Right lobe of liver (tissue), 6 donors: ENCODE results near the gene SELP. TPM values are rescaled to one million over a fixed set of nuclear protein-coding genes. Genes with fewer than 3 reads are reported as not detected.

Experiments
- ATAC-seq, 4 donors: fragments of 200-7000 bp; cut with Tn5 transposase; one replicate each; pipeline ENCODE4 v1.9.1; 2020; ENCODE audit warnings: mild to moderate bottlenecking in 4 of 4, moderate library complexity in 4 of 4
- DNase-seq, 3 donors: peaks; one replicate each; pipeline ENCODE4 v3.0.0-alpha.2; 2020
- H3K27ac ChIP-seq, 3 donors: fragments of 200-600 bp; one replicate each; pipeline ENCODE4 v1.8.0; 2022
- H3K27me3 ChIP-seq, 2 donors: fragments of 200-600 bp; one replicate each; pipeline ENCODE4 v1.8.0; 2022
- H3K36me3 ChIP-seq, 4 donors: fragments of 200-600 bp; sonication (generic) in 1 of 4; one replicate each; pipeline versions ENCODE4 v1.5.1 to v1.8.0; 2017 to 2022; ENCODE audit warnings: control low read depth in 1 of 4
- H3K4me1 ChIP-seq, 4 donors: fragments of 200-600 bp; sonication (generic) in 1 of 4; one replicate each; pipeline versions ENCODE4 v1.5.1 to v1.8.0; 2017 to 2022; ENCODE audit warnings: control low read depth in 1 of 4
- H3K4me3 ChIP-seq, 3 donors: fragments of 200-600 bp; one replicate each; pipeline ENCODE4 v1.8.0; 2022
- H3K9me3 ChIP-seq, 4 donors: fragments of 200-600 bp; sonication (generic) in 1 of 4; one replicate each; pipeline versions ENCODE4 v1.5.1 to v1.8.0; 2017 to 2022; ENCODE audit warnings: control low read depth in 1 of 4
- POLR2A ChIP-seq: fragments of 450-650 bp; IDR thresholded peaks from one replicate; pipeline ENCODE4 v1.6.1; 2017; ENCODE audit warnings: antibody characterized with exemption, mild to moderate bottlenecking
- WGBS: methylation state at CpG from one replicate; pipeline ENCODE4 v1.1.6; 2018; ENCODE audit warnings: low coverage, low lambda C conversion rate; ENCODE audit not compliant: insufficient coverage; ENCODE audit errors: missing lambda C conversion rate; 5-methylcytosine and 5-hydroxymethylcytosine counted together
- intact Hi-C, 2 donors: fragments of 100-400 bp; cut with DNase I; formaldehyde crosslinking; loops; one replicate each; pipeline versions ENCODE4 v1.11.2 to v1.14.1; 2022
- total RNA-seq, 6 experiments: library from RNA; depleted of rRNA in 2 of 6; stranded (reverse); fragments of >200 nt in 2 of 6; fragmentation: NEBNext Ultra II Directional in 3 of 6; extraction: Animal tissue kit (Norgen Biotek cat#: 25700) in 3 of 6; gene quantifications; one replicate each; pipeline versions ENCODE4 v1.1.0 to v1.2.4, GENCODE V29; 2016 to 2023
- TF ChIP-seq, protein P1 (sequence below), 4 donors: fragments of 200-600 bp in 3 of 4; fragments of 450-650 bp in 1 of 4; IDR thresholded peaks; one replicate each; pipeline versions ENCODE4 v1.5.1 to v1.8.0; 2016 to 2022; ENCODE audit warnings: antibody characterized with exemption in 4 of 4, mild to moderate bottlenecking in 2 of 4
- donor health status: DM: no; HTN: yes; CAD: no.
- donor health status: DM: no; HTN: no; CAD: no.
- donor health status: DM: no; HTN: no; CAD: no.
- donor health status: DM: no; HTN: yes; CAD: no.
- donor health status: DM: no; HTN: yes; CAD: no.

The SELP gene
- total RNA-seq, 6 experiments from 2014 or later: 0.70 to 2.9 (median 2.5) TPM

DNA sequence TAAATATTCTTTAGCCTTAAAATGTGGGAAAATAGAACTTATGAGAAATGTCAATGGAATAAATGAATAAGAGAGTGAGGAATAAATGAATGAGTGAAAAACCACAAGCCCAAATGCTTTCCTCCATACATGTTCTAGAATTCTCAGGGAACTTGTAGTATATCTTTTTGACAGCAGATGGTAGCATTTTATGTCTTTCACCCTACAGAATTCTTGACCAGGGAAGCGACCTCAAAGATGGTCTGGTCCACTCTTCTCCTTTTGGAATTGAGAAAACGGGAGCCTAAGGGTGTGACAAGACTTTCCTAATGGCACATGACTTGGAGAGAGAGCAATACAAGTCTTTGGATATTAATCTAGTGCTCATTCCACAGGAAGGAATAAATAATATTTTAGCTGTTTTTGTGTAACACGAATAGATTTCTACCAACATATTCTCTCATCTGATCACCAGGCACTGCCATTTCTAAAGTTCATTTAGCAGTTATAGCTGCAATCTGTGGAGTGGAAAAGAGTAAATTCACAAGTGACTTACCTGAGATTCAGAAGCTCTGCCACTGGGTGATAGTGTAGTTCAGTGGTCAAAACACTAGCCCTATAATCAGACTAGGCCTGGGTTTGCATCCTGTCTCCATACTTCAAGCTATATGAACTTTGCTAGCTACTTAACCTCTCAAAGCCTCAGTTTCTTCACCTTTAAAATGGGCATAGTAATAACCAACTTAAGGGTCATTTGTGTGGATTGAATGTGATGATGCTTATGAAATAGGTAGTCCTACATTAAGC is 28.6 kb downstream of the SELP start:
- H3K9me3 ChIP-seq: no peaks in the 10 kb centered on the region
- intact Hi-C loops: no loop called here
- DNase-seq (no peak), ATAC-seq (peak; percentile 70 to 79 (median 74))
- no peaks in the 10 kb centered on the region for H3K27me3 ChIP-seq
- no peak overlapping the region for H3K4me3 ChIP-seq
- WGBS: 20% methylated on average over 3 of the region's 3 CpGs
- H3K36me3 ChIP-seq: no peaks in the 10 kb centered on the region
- TF ChIP-seq, protein P1, sequence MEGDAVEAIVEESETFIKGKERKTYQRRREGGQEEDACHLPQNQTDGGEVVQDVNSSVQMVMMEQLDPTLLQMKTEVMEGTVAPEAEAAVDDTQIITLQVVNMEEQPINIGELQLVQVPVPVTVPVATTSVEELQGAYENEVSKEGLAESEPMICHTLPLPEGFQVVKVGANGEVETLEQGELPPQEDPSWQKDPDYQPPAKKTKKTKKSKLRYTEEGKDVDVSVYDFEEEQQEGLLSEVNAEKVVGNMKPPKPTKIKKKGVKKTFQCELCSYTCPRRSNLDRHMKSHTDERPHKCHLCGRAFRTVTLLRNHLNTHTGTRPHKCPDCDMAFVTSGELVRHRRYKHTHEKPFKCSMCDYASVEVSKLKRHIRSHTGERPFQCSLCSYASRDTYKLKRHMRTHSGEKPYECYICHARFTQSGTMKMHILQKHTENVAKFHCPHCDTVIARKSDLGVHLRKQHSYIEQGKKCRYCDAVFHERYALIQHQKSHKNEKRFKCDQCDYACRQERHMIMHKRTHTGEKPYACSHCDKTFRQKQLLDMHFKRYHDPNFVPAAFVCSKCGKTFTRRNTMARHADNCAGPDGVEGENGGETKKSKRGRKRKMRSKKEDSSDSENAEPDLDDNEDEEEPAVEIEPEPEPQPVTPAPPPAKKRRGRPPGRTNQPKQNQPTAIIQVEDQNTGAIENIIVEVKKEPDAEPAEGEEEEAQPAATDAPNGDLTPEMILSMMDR (IDR thresholded peaks at IDR 0.05): peak; percentile 46 to 66 (median 58)
- TF ChIP-seq POLR2A: no peak
- peaks cover 0 to 2% (median 0%) of the 10 kb centered on the region in 4 donors for H3K4me1 ChIP-seq
- no peak overlapping the region for H3K27ac ChIP-seq

GRCh38 chr1:169595764-169596711 is 33.9 kb downstream of the SELP start:
- DNase-seq (no peak), ATAC-seq (peak; percentile 83 to 87 (median 83))
- intact Hi-C loops: no loop called here
- H3K9me3 ChIP-seq: no peaks in the 10 kb centered on the region
- 0% methylated on average over 1 of the region's 3 CpGs for WGBS
- H3K4me3 ChIP-seq: no peak overlapping the region
- H3K27me3 ChIP-seq: no peaks in the 10 kb centered on the region
- TF ChIP-seq POLR2A: no peak
- TF ChIP-seq, protein P1 (IDR thresholded peaks at IDR 0.05): no peak
- H3K27ac ChIP-seq: no peak overlapping the region
- H3K4me1 ChIP-seq: peaks cover 0 to 4% (median 0%) of the 10 kb centered on the region in 4 donors
- H3K36me3 ChIP-seq: no peaks in the 10 kb centered on the region

DNA sequence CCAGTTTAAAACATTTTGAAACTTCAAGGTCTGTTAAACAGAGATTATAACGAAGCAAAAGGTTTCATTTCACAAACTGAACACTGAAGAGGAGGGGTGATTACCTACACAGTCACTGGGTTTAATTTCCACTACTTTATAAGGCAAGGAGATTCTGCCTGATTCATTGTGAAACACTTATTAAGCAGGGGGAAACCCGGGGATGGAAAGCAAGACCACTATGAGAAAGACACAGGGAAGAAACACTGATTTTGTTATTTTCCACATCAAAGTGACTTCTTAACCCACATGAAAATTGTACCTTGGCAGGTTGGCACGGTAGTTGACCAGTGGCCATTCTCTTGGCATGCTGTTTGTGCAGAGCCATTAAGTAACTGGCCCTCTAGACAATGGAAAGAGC is 35.5 kb downstream of the SELP start:
- no peak overlapping the region for H3K27ac ChIP-seq
- H3K9me3 ChIP-seq: no peaks in the 10 kb centered on the region
- no peaks in the 10 kb centered on the region for H3K36me3 ChIP-seq
- TF ChIP-seq, protein P1 (IDR thresholded peaks at IDR 0.05): no peak
- no peak for TF ChIP-seq POLR2A
- 33% methylated on average over 3 of the region's 3 CpGs for WGBS
- no peak for DNase-seq
- intact Hi-C loops: no loop called here
- H3K27me3 ChIP-seq: no peaks in the 10 kb centered on the region
- no peak overlapping the region for H3K4me3 ChIP-seq
- ATAC-seq: no peak
- peaks cover 0 to 4% (median 0%) of the 10 kb centered on the region in 4 donors for H3K4me1 ChIP-seq

DNA sequence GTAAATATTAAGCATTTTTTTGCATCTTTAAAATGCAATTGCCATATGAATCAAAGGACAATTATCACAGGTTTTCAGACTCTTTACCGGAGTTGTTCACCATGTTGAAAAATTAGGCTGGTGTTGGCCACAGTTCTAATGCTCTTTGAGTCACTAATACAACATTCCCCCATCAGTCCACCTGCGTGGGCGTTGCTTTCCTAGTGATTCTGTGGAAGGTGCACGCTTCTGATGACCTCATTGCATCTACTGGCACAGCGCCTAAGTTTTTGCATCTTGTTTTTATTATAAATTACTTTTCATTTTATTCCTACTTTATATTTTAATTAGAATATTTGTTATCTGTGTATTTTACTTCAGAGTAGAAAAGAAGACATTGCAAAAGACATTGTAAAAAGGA is 39.0 kb downstream of the SELP start:
- H3K36me3 ChIP-seq: no peaks in the 10 kb centered on the region
- H3K4me3 ChIP-seq: no peak overlapping the region
- no peaks in the 10 kb centered on the region for H3K9me3 ChIP-seq
- peaks cover 0 to 21% (median 5%) of the 10 kb centered on the region in 4 donors for H3K4me1 ChIP-seq
- TF ChIP-seq, protein P1 (IDR thresholded peaks at IDR 0.05): no peak
- TF ChIP-seq POLR2A: no peak
- ATAC-seq (no peak), DNase-seq (peak in 1 of 3 donors; percentile 41)
- no peaks in the 10 kb centered on the region for H3K27me3 ChIP-seq
- intact Hi-C loops: no loop called here
- H3K27ac ChIP-seq: no peak overlapping the region
- WGBS: 61% methylated on average over 5 of the region's 5 CpGs
